NCI-H2196 treated with DMSO at 0.1 percent for 48 hours (cell line): ENCODE data around the gene CEACAM6.
"Not testable (repeated sequence)": the region's sequence is repeated elsewhere in the genome, so short reads cannot be mapped to it uniquely, and the experiment has no call there.

ENCODE experiments used
- DNase-seq: peaks from one replicate; lab custom pipeline; 2025; ENCODE audit not compliant: unreplicated experiment; lab: John Stamatoyannopoulos, UW

Gene CEACAM6

GRCh38 chr19:41746593-41747227, 8.6 kb upstream of the CEACAM6 start:
- peak; percentile 62 for DNase-seq

- DNase-seq, result no peak
Observed at GRCh38 chr19:41748012-41748411, 7.3 kb upstream of the CEACAM6 start.

GRCh38 chr19:41750248-41751134, 4.8 kb upstream of the CEACAM6 start:
- peak; percentile 35 for DNase-seq

GRCh38 chr19:41753159-41753558, 2.2 kb upstream of the CEACAM6 start:
- DNase-seq, result no peak

- DNase-seq, result no peak
Observed at GRCh38 chr19:41753936-41754529, 1.3 kb upstream of the CEACAM6 start.

GRCh38 chr19:41758846-41759245, 3.5 kb downstream of the CEACAM6 start:
- no peak for DNase-seq

- no peak for DNase-seq
Observed at GRCh38 chr19:41767115-41767514, 11.8 kb downstream of the CEACAM6 start.

- not testable (repeated sequence) for DNase-seq
Observed at GRCh38 chr19:41768105-41768504, 12.8 kb downstream of the CEACAM6 start.

- no peak for DNase-seq
Observed at GRCh38 chr19:41769608-41770007, 14.3 kb downstream of the CEACAM6 start.

GRCh38 chr19:41771410-41771809, 16.1 kb downstream of the CEACAM6 start:
- no peak for DNase-seq

- peak; percentile 67 for DNase-seq
Observed at GRCh38 chr19:41774515-41774980, 19.2 kb downstream of the CEACAM6 start.

- DNase-seq, result no peak
Observed at GRCh38 chr19:41776700-41777099, 21.4 kb downstream of the CEACAM6 start.

- DNase-seq, result no peak
Observed at GRCh38 chr19:41783612-41784011, 28.3 kb downstream of the CEACAM6 start.

GRCh38 chr19:41784312-41784711, 29.0 kb downstream of the CEACAM6 start:
- no peak for DNase-seq

GRCh38 chr19:41784743-41785142, 29.4 kb downstream of the CEACAM6 start:
- no peak for DNase-seq

- peak; percentile 88 for DNase-seq
Observed at GRCh38 chr19:41785653-41786052, 30.3 kb downstream of the CEACAM6 start.

- DNase-seq, result no peak
Observed at GRCh38 chr19:41787055-41787454, 31.7 kb downstream of the CEACAM6 start.

GRCh38 chr19:41788518-41788917, 33.2 kb downstream of the CEACAM6 start:
- not testable (repeated sequence) for DNase-seq

GRCh38 chr19:41789053-41789452, 33.7 kb downstream of the CEACAM6 start:
- peak; percentile 60 for DNase-seq

- peak; percentile 88 for DNase-seq
Observed at GRCh38 chr19:41792513-41793413, 37.4 kb downstream of the CEACAM6 start.

GRCh38 chr19:41793414-41793727, 38.0 kb downstream of the CEACAM6 start:
- no peak for DNase-seq
